Measurements from ENCODE around the gene JKAMP. TPM values are rescaled to one million over a fixed set of nuclear protein-coding genes. Genes with fewer than 3 reads are reported as not detected.

Gene JKAMP
- total RNA-seq, 1 donor = 77.4 TPM

- Histone ChIP-seq H3K27me3 (ENCODE audit: insufficient read depth, low read length) (no peaks in the 10 kb centered on the region), H3K4me3 (ENCODE audit: insufficient read depth, low read length) (peak overlapping the region; percentile 80), H3K4me2 (ENCODE audit: insufficient read depth, low read length) (peak overlapping the region; percentile 88), H3K4me1 (ENCODE audit: insufficient read depth, low read length) (peaks cover 46% of the 10 kb centered on the region), H3K27ac (ENCODE audit: low read depth, low read length) (peak overlapping the region; percentile 97), H3K9me3 (ENCODE audit: low read depth, low read length) (no peaks in the 10 kb centered on the region), H3K79me2 (ENCODE audit: insufficient read depth, low read length) (peaks cover 78% of the 10 kb centered on the region), H2AFZ (ENCODE audit: low read length) (peak overlapping the region; percentile 82), H3K36me3 (ENCODE audit: insufficient read depth, low read length) (peaks cover 18% of the 10 kb centered on the region), H4K20me1 (ENCODE audit: insufficient read depth, low read length) (peaks cover 17% of the 10 kb centered on the region)
- peak; percentile 66 for DNase-seq (ENCODE audit: insufficient read length, low spot score, missing footprints)
- no peak for TF ChIP-seq CTCF (IDR thresholded peaks at IDR 0.05; ENCODE audit: extremely low read depth, low read depth, low read length)
Observed at GRCh38 chr14:59483363-59483762, 954 bp upstream of the JKAMP start.

DNA sequence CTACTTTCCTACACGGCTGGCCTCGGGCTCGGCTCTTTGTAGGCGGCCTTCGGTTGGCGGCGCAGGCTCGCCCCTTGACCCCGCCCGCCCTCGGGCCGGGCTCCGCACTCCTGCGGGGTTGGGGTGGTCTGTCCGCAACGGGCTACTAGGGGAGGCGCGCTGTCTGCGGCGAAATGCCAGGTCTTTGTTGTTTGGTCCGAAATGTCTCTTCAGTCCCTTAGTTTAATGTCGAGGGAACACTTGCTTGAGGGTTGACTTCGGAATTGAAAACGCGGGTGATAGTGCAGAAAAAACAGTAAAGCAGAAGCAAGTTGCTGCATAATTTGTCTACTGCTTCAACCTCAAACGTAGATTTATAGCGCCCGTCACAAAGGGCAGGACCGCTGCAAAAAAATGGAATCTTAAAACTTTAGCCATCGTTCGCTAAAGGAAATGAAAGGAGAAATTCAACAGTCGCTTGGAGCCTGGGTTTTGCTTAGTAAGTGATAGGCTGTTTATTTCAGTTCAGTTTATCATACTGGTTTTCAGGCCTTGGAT, 390 bp downstream of the JKAMP start:
- Histone ChIP-seq H3K27ac (ENCODE audit: low read depth, low read length) (peak overlapping the region; percentile 97), H3K9me3 (ENCODE audit: low read depth, low read length) (no peaks in the 10 kb centered on the region), H3K79me2 (ENCODE audit: insufficient read depth, low read length) (peaks cover 81% of the 10 kb centered on the region), H3K36me3 (ENCODE audit: insufficient read depth, low read length) (peaks cover 20% of the 10 kb centered on the region), H3K27me3 (ENCODE audit: insufficient read depth, low read length) (no peaks in the 10 kb centered on the region), H3K4me2 (ENCODE audit: insufficient read depth, low read length) (peak overlapping the region; percentile 88), H4K20me1 (ENCODE audit: insufficient read depth, low read length) (peaks cover 11% of the 10 kb centered on the region), H3K4me3 (ENCODE audit: insufficient read depth, low read length) (peak overlapping the region; percentile 80), H3K4me1 (ENCODE audit: insufficient read depth, low read length) (peaks cover 46% of the 10 kb centered on the region), H2AFZ (ENCODE audit: low read length) (peak overlapping the region; percentile 79)
- DNase-seq (ENCODE audit: insufficient read length, low spot score, missing footprints) = no peak
- no peak for TF ChIP-seq CTCF (IDR thresholded peaks at IDR 0.05; ENCODE audit: extremely low read depth, low read depth, low read length)

- H4K20me1 ChIP-seq (ENCODE audit: insufficient read depth, low read length) = peaks cover 5% of the 10 kb centered on the region
- H3K27ac ChIP-seq (ENCODE audit: low read depth, low read length) = no peak overlapping the region
- no peak overlapping the region for H3K4me3 ChIP-seq (ENCODE audit: insufficient read depth, low read length)
- H3K79me2 ChIP-seq (ENCODE audit: insufficient read depth, low read length) = peaks cover 54% of the 10 kb centered on the region
- peaks cover 67% of the 10 kb centered on the region for H3K36me3 ChIP-seq (ENCODE audit: insufficient read depth, low read length)
- peaks cover 7% of the 10 kb centered on the region for H3K4me1 ChIP-seq (ENCODE audit: insufficient read depth, low read length)
- no peak overlapping the region for H3K4me2 ChIP-seq (ENCODE audit: insufficient read depth, low read length)
- no peak overlapping the region for H2AFZ ChIP-seq (ENCODE audit: low read length)
- H3K9me3 ChIP-seq (ENCODE audit: low read depth, low read length) = no peaks in the 10 kb centered on the region
- no peaks in the 10 kb centered on the region for H3K27me3 ChIP-seq (ENCODE audit: insufficient read depth, low read length)
- TF ChIP-seq CTCF (IDR thresholded peaks at IDR 0.05; ENCODE audit: extremely low read depth, low read depth, low read length) = no peak
- no peak for DNase-seq (ENCODE audit: insufficient read length, low spot score, missing footprints)
Observed at GRCh38 chr14:59490756-59491155, 6.4 kb downstream of the JKAMP start.

- no peak overlapping the region for H3K27ac ChIP-seq (ENCODE audit: low read depth, low read length)
- no peak for TF ChIP-seq CTCF (IDR thresholded peaks at IDR 0.05; ENCODE audit: extremely low read depth, low read depth, low read length)
- DNase-seq (ENCODE audit: insufficient read length, low spot score, missing footprints) = no peak
- H3K4me1 ChIP-seq (ENCODE audit: insufficient read depth, low read length) = no peaks in the 10 kb centered on the region
- H4K20me1 ChIP-seq (ENCODE audit: insufficient read depth, low read length) = peaks cover 5% of the 10 kb centered on the region
- no peaks in the 10 kb centered on the region for H3K9me3 ChIP-seq (ENCODE audit: low read depth, low read length)
- H3K79me2 ChIP-seq (ENCODE audit: insufficient read depth, low read length) = peaks cover 44% of the 10 kb centered on the region
- H3K27me3 ChIP-seq (ENCODE audit: insufficient read depth, low read length) = no peaks in the 10 kb centered on the region
- H3K4me2 ChIP-seq (ENCODE audit: insufficient read depth, low read length) = no peak overlapping the region
- peaks cover 76% of the 10 kb centered on the region for H3K36me3 ChIP-seq (ENCODE audit: insufficient read depth, low read length)
- no peak overlapping the region for H3K4me3 ChIP-seq (ENCODE audit: insufficient read depth, low read length)
- no peak overlapping the region for H2AFZ ChIP-seq (ENCODE audit: low read length)
Observed at GRCh38 chr14:59492384-59492783, 8.1 kb downstream of the JKAMP start.
